Endothelial cell (in vitro differentiated cells): Measurements from ENCODE around the gene ATP1A4. TPM values are rescaled to one million over a fixed set of nuclear protein-coding genes. Genes with fewer than 3 reads are reported as not detected.

Experiments used
- DNase-seq: peaks from one replicate; pipeline ENCODE4 v3.0.0; 2021; ENCODE audit warnings: low spot score
- H3K27ac Mint-ChIP-seq: one replicate; pipeline ENCODE4 v1.8.0; 2021; ENCODE audit warnings: mixed read lengths, inconsistent platforms; ENCODE audit not compliant: unreplicated experiment
- H3K27me3 Mint-ChIP-seq: one replicate; pipeline ENCODE4 v1.8.0; 2021; ENCODE audit warnings: mild to moderate bottlenecking, moderate library complexity, mixed read lengths, inconsistent platforms; ENCODE audit not compliant: unreplicated experiment
- H3K36me3 Mint-ChIP-seq: one replicate; pipeline ENCODE4 v1.8.0; 2021; ENCODE audit warnings: mild to moderate bottlenecking, low read depth, mixed read lengths, inconsistent platforms; ENCODE audit not compliant: unreplicated experiment
- H3K4me1 Mint-ChIP-seq: one replicate; pipeline ENCODE4 v1.8.0; 2021; ENCODE audit warnings: mild to moderate bottlenecking, mixed read lengths, inconsistent platforms; ENCODE audit not compliant: unreplicated experiment
- H3K4me3 Mint-ChIP-seq: one replicate; pipeline ENCODE4 v1.8.0; 2021; ENCODE audit warnings: mild to moderate bottlenecking, mixed read lengths, inconsistent platforms; ENCODE audit not compliant: unreplicated experiment
- H3K9me3 Mint-ChIP-seq: one replicate; pipeline ENCODE4 v1.8.0; 2021; ENCODE audit warnings: mixed read lengths, inconsistent platforms; ENCODE audit not compliant: unreplicated experiment
- CTCF ChIP-seq: fragments of 200-600 bp; sonication (generic); IDR thresholded peaks from one replicate; pipeline ENCODE4 v1.5.0; 2021; ENCODE audit warnings: antibody characterized with exemption; ENCODE audit not compliant: unreplicated experiment
- total RNA-seq: library from RNA; stranded (reverse); fragmentation: NEBNext Ultra II Directional; extraction: Animal tissue kit (Norgen Biotek cat#: 25700); gene quantifications from one replicate; pipeline ENCODE4 v1.2.1, GENCODE V29; 2021; ENCODE audit not compliant: unreplicated experiment

ATP1A4 gene
- total RNA-seq, 1 donor from 2014 or later, result not detected

GRCh38 chr1:160134791-160135572, 16.4 kb upstream of the ATP1A4 start:
- Mint-ChIP-seq H3K27ac (no peak overlapping the region), H3K9me3 (no peaks in the 10 kb centered on the region), H3K27me3 (peaks cover 11% of the 10 kb centered on the region), H3K36me3 (no peaks in the 10 kb centered on the region), H3K4me3 (no peak overlapping the region), H3K4me1 (no peaks in the 10 kb centered on the region)
- DNase-seq, result no peak
- TF ChIP-seq CTCF, result no peak

GRCh38 chr1:160136121-160136925, 15.1 kb upstream of the ATP1A4 start:
- Mint-ChIP-seq H3K9me3 (no peaks in the 10 kb centered on the region), H3K4me3 (no peak overlapping the region), H3K36me3 (peaks cover 3% of the 10 kb centered on the region), H3K4me1 (no peaks in the 10 kb centered on the region), H3K27ac (no peak overlapping the region), H3K27me3 (peaks cover 9% of the 10 kb centered on the region)
- no peak for TF ChIP-seq CTCF
- DNase-seq, result no peak

- no peaks in the 10 kb centered on the region for H3K9me3 Mint-ChIP-seq
- no peak overlapping the region for H3K27ac Mint-ChIP-seq
- peaks cover 6% of the 10 kb centered on the region for H3K36me3 Mint-ChIP-seq
- TF ChIP-seq CTCF, result no peak
- H3K4me1 Mint-ChIP-seq, result peaks cover 5% of the 10 kb centered on the region
- H3K27me3 Mint-ChIP-seq, result peaks cover 7% of the 10 kb centered on the region
- no peak overlapping the region for H3K4me3 Mint-ChIP-seq
- DNase-seq, result no peak
These were observed 14.5 kb upstream of the ATP1A4 start for GRCh38 chr1:160136926-160137200.

- DNase-seq, result no peak
- no peak for TF ChIP-seq CTCF
- H3K9me3 Mint-ChIP-seq, result no peaks in the 10 kb centered on the region
- peaks cover 10% of the 10 kb centered on the region for H3K4me1 Mint-ChIP-seq
- H3K27me3 Mint-ChIP-seq, result peaks cover 7% of the 10 kb centered on the region
- no peak overlapping the region for H3K4me3 Mint-ChIP-seq
- peaks cover 7% of the 10 kb centered on the region for H3K36me3 Mint-ChIP-seq
- no peak overlapping the region for H3K27ac Mint-ChIP-seq
These were observed 14.1 kb upstream of the ATP1A4 start for GRCh38 chr1:160137216-160137862.
